IPS-NIHi7 (cell line): Measurements from ENCODE around the gene STYK1.
"Not testable (repeated sequence)": the region's sequence is repeated elsewhere in the genome, so short reads cannot be mapped to it uniquely, and the experiment has no call there.

Experiments
- DNase-seq: peaks from one replicate; pipeline ENCODE4 v3.0.0; 2012; ENCODE audit warnings: mixed read lengths; ENCODE audit errors: extremely low spot score

The STYK1 gene

GRCh38 chr12:10621278-10621677, 52.6 kb downstream of the STYK1 start:
- DNase-seq, result no peak

GRCh38 chr12:10620078-10620779, 53.6 kb downstream of the STYK1 start:
- DNase-seq, result no peak

GRCh38 chr12:10618338-10618987, 55.4 kb downstream of the STYK1 start:
- no peak for DNase-seq

GRCh38 chr12:10617863-10618262, 56.0 kb downstream of the STYK1 start:
- no peak for DNase-seq

- DNase-seq, result no peak
Measured at GRCh38 chr12:10615532-10615931, 58.3 kb downstream of the STYK1 start.

GRCh38 chr12:10614056-10614370, 59.8 kb downstream of the STYK1 start:
- DNase-seq, result no peak

GRCh38 chr12:10613349-10614055, 60.4 kb downstream of the STYK1 start, which contains the start of gene MAGOHB:
Gene MAGOHB (minus strand): TSS chr12:10613609. CDS start chr12:10613532, 77 bp downstream.
- DNase-seq, result peak; percentile 92

GRCh38 chr12:10612984-10613348, 60.9 kb downstream of the STYK1 start:
- DNase-seq, result no peak

GRCh38 chr12:10612110-10612509, 61.7 kb downstream of the STYK1 start:
- DNase-seq, result no peak

- not testable (repeated sequence) for DNase-seq
Measured at GRCh38 chr12:10611258-10611657, 62.6 kb downstream of the STYK1 start.

GRCh38 chr12:10610188-10610587, 63.7 kb downstream of the STYK1 start:
- no peak for DNase-seq

GRCh38 chr12:10607885-10608458, 65.9 kb downstream of the STYK1 start:
- DNase-seq, result no peak

- no peak for DNase-seq
Measured at GRCh38 chr12:10601860-10602259, 72.0 kb downstream of the STYK1 start.

- DNase-seq, result no peak
Measured at GRCh38 chr12:10600988-10601387, 72.9 kb downstream of the STYK1 start.

- no peak for DNase-seq
Measured at GRCh38 chr12:10595881-10596280, 78.0 kb downstream of the STYK1 start.

- DNase-seq, result no peak
Measured at GRCh38 chr12:10590966-10591365, 82.9 kb downstream of the STYK1 start.

- DNase-seq, result no peak
Measured at GRCh38 chr12:10584415-10584814, 89.4 kb downstream of the STYK1 start.

- DNase-seq, result no peak
Measured at GRCh38 chr12:10582704-10583103, 91.1 kb downstream of the STYK1 start.

- DNase-seq, result not testable (repeated sequence)
Measured at GRCh38 chr12:10582133-10582532, 91.7 kb downstream of the STYK1 start.

GRCh38 chr12:10574307-10574706, 99.5 kb downstream of the STYK1 start:
- no peak for DNase-seq

- DNase-seq, result not testable (repeated sequence)
Measured at GRCh38 chr12:10572021-10572490, 101.8 kb downstream of the STYK1 start.

- DNase-seq, result no peak
Measured at GRCh38 chr12:10571141-10571540, 102.7 kb downstream of the STYK1 start.
